Measurements from ENCODE around the gene NBPF1.
"Not testable (repeated sequence)": the region's sequence is repeated elsewhere in the genome, so short reads cannot be mapped to it uniquely, and the experiment has no call there.

Gene NBPF1

GRCh38 chr1:16625497-16626408 lies 12.4 kb upstream of the NBPF1 start:
- in situ Hi-C loops (cut with MboI; ENCODE audit: low sequenced_read_pairs): no loop called here

GRCh38 chr1:16623812-16624719 lies 10.7 kb upstream of the NBPF1 start:
- in situ Hi-C loops (cut with MboI; ENCODE audit: low sequenced_read_pairs): not testable (repeated sequence)

- in situ Hi-C loops (cut with MboI; ENCODE audit: low sequenced_read_pairs): not testable (repeated sequence)
Observed at GRCh38 chr1:16623337-16623736, 10.0 kb upstream of the NBPF1 start.

GRCh38 chr1:16621681-16622315 lies 8.4 kb upstream of the NBPF1 start:
- in situ Hi-C loops (cut with MboI; ENCODE audit: low sequenced_read_pairs): not testable (repeated sequence)

GRCh38 chr1:16621300-16621658 lies 7.9 kb upstream of the NBPF1 start:
- in situ Hi-C loops (cut with MboI; ENCODE audit: low sequenced_read_pairs): no loop called here

- in situ Hi-C loops (cut with MboI; ENCODE audit: low sequenced_read_pairs): loop anchor here (10.0 kb wide), 3 partner anchors 285 to 425 kb away; no protein-coding TSS in a partner anchor
Observed at GRCh38 chr1:16619803-16620501, 6.6 kb upstream of the NBPF1 start.

GRCh38 chr1:16618719-16619118 lies 5.4 kb upstream of the NBPF1 start:
- in situ Hi-C loops (cut with MboI; ENCODE audit: low sequenced_read_pairs): loop anchor here (10.0 kb wide), 3 partner anchors 286 to 426 kb away; no protein-coding TSS in a partner anchor

GRCh38 chr1:16617778-16618580 lies 4.6 kb upstream of the NBPF1 start:
- in situ Hi-C loops (cut with MboI; ENCODE audit: low sequenced_read_pairs): loop anchor here (10.0 kb wide), 3 partner anchors 287 to 427 kb away; no protein-coding TSS in a partner anchor

GRCh38 chr1:16617114-16617631 lies 3.8 kb upstream of the NBPF1 start:
- in situ Hi-C loops (cut with MboI; ENCODE audit: low sequenced_read_pairs): loop anchor here (10.0 kb wide), 3 partner anchors 288 to 428 kb away; no protein-coding TSS in a partner anchor

- in situ Hi-C loops (cut with MboI; ENCODE audit: low sequenced_read_pairs): loop anchor here (10.0 kb wide), 3 partner anchors 289 to 429 kb away; no protein-coding TSS in a partner anchor
Observed at GRCh38 chr1:16615253-16616252, 2.2 kb upstream of the NBPF1 start.

- in situ Hi-C loops (cut with MboI; ENCODE audit: low sequenced_read_pairs): loop anchor here (10.0 kb wide), 3 partner anchors 290 to 430 kb away; no protein-coding TSS in a partner anchor
Observed at GRCh38 chr1:16614361-16615252, 1.2 kb upstream of the NBPF1 start.

GRCh38 chr1:16612332-16613172 lies 812 bp downstream of the NBPF1 start:
- in situ Hi-C loops (cut with MboI; ENCODE audit: low sequenced_read_pairs): loop anchor here (10.0 kb wide), 3 partner anchors 292 to 432 kb away; no protein-coding TSS in a partner anchor

GRCh38 chr1:16611981-16612331 lies 1.4 kb downstream of the NBPF1 start:
- in situ Hi-C loops (cut with MboI; ENCODE audit: low sequenced_read_pairs): loop anchor here (10.0 kb wide), 3 partner anchors 293 to 433 kb away; no protein-coding TSS in a partner anchor

GRCh38 chr1:16611164-16611563 lies 2.2 kb downstream of the NBPF1 start:
- in situ Hi-C loops (cut with MboI; ENCODE audit: low sequenced_read_pairs): loop anchor here (10.0 kb wide), 3 partner anchors 294 to 434 kb away; no protein-coding TSS in a partner anchor

- in situ Hi-C loops (cut with MboI; ENCODE audit: low sequenced_read_pairs): loop anchor here (10.0 kb wide), 3 partner anchors 294 to 434 kb away; no protein-coding TSS in a partner anchor
Observed at GRCh38 chr1:16610553-16610952, 2.8 kb downstream of the NBPF1 start.

- in situ Hi-C loops (cut with MboI; ENCODE audit: low sequenced_read_pairs): loop anchor here (10.0 kb wide), 3 partner anchors 295 to 435 kb away; no protein-coding TSS in a partner anchor
Observed at GRCh38 chr1:16609761-16610160, 3.6 kb downstream of the NBPF1 start.

Measured in HL-60/S4 (cell line).